NCI-H82 treated with DMSO at 0.1 percent for 48 hours (cell line): ENCODE measurements around the gene PACRG.

Source experiments
- DNase-seq: peaks from one replicate; lab custom pipeline; 2025; ENCODE audit not compliant: unreplicated experiment; lab: John Stamatoyannopoulos, UW

Gene PACRG

GRCh38 chr6:163066200-163066599 lies 338.4 kb downstream of the PACRG start:
- DNase-seq: no peak

- DNase-seq: no peak
These were observed 349.4 kb downstream of the PACRG start for GRCh38 chr6:163077134-163077533.

- no peak for DNase-seq
These were observed 350.9 kb downstream of the PACRG start for GRCh38 chr6:163078712-163079111.

- DNase-seq: no peak
These were observed 352.5 kb downstream of the PACRG start for GRCh38 chr6:163080228-163080627.

GRCh38 chr6:163083141-163083540 lies 355.4 kb downstream of the PACRG start:
- no peak for DNase-seq

- no peak for DNase-seq
These were observed 357.7 kb downstream of the PACRG start for GRCh38 chr6:163085426-163085825.

- DNase-seq: no peak
These were observed 358.3 kb downstream of the PACRG start for GRCh38 chr6:163085861-163086623.

GRCh38 chr6:163086624-163086920 lies 358.8 kb downstream of the PACRG start:
- no peak for DNase-seq

GRCh38 chr6:163087981-163088380 lies 360.2 kb downstream of the PACRG start:
- DNase-seq: no peak

GRCh38 chr6:163092876-163093275 lies 365.1 kb downstream of the PACRG start:
- no peak for DNase-seq

- no peak for DNase-seq
These were observed 367.1 kb downstream of the PACRG start for GRCh38 chr6:163094881-163095280.

GRCh38 chr6:163095401-163095800 lies 367.6 kb downstream of the PACRG start:
- DNase-seq: no peak

- DNase-seq: no peak
These were observed 371.2 kb downstream of the PACRG start for GRCh38 chr6:163098827-163099479.

GRCh38 chr6:163099621-163100171 lies 371.9 kb downstream of the PACRG start:
- no peak for DNase-seq

- no peak for DNase-seq
These were observed 372.5 kb downstream of the PACRG start for GRCh38 chr6:163100259-163100658.

GRCh38 chr6:163113358-163113962 lies 385.7 kb downstream of the PACRG start:
- DNase-seq: no peak

GRCh38 chr6:163118941-163119340 lies 391.2 kb downstream of the PACRG start:
- DNase-seq: no peak

- DNase-seq: no peak
These were observed 392.4 kb downstream of the PACRG start for GRCh38 chr6:163120223-163120622.

GRCh38 chr6:163121270-163121669 lies 393.5 kb downstream of the PACRG start:
- DNase-seq: no peak

GRCh38 chr6:163122365-163122764 lies 394.6 kb downstream of the PACRG start:
- no peak for DNase-seq

- no peak for DNase-seq
These were observed 395.3 kb downstream of the PACRG start for GRCh38 chr6:163123098-163123497.

GRCh38 chr6:163126741-163127140 lies 399.0 kb downstream of the PACRG start:
- no peak for DNase-seq
